Osteoblast (primary cell): Measurements from ENCODE around the gene ACACB. TPM values are rescaled to one million over a fixed set of nuclear protein-coding genes. Genes with fewer than 3 reads are reported as not detected.

Experiments used
- DNase-seq: peaks from one replicate; pipeline ENCODE4 v3.0.0; 2011; ENCODE audit warnings: low spot score, mixed read lengths; ENCODE audit not compliant: insufficient read length; ENCODE audit errors: missing footprints
- H2AFZ ChIP-seq: 2 replicates; pipeline ENCODE4 v1.6.0; 2011; ENCODE audit warnings: mild to moderate bottlenecking, low read length
- H3K27ac ChIP-seq: 2 replicates; pipeline ENCODE4 v1.5.1; 2011; ENCODE audit warnings: mild to moderate bottlenecking, low read depth, low read length, moderate library complexity
- H3K27me3 ChIP-seq: 2 replicates; pipeline ENCODE4 v1.6.0; 2012; ENCODE audit warnings: mild to moderate bottlenecking, control low read depth, inconsistent platforms, low read length, moderate library complexity; ENCODE audit not compliant: insufficient read depth
- H3K36me3 ChIP-seq: 2 replicates; pipeline ENCODE4 v1.5.1; 2011; ENCODE audit warnings: mild to moderate bottlenecking, low read length, control low read depth, moderate library complexity; ENCODE audit not compliant: insufficient read depth
- H3K4me1 ChIP-seq: 2 replicates; pipeline ENCODE4 v1.5.1; 2011; ENCODE audit warnings: mild to moderate bottlenecking, low read length, control low read depth, moderate library complexity; ENCODE audit not compliant: insufficient read depth
- H3K4me2 ChIP-seq: 2 replicates; pipeline ENCODE4 v1.6.0; 2011; ENCODE audit warnings: mild to moderate bottlenecking, low read length; ENCODE audit not compliant: insufficient read depth
- H3K4me3 ChIP-seq: fragments of 200-600 bp; sonication (generic); 3 replicates; pipeline ENCODE4 v1.5.1; 2012; ENCODE audit warnings: mild to moderate bottlenecking, low read length, inconsistent platforms; ENCODE audit not compliant: insufficient read depth
- H3K79me2 ChIP-seq: 2 replicates; pipeline ENCODE4 v1.6.0; 2012; ENCODE audit warnings: mild to moderate bottlenecking, low read length, control low read depth, inconsistent platforms; ENCODE audit not compliant: insufficient read depth
- H3K9me3 ChIP-seq: 2 replicates; pipeline ENCODE4 v1.5.1; 2011; ENCODE audit warnings: low read depth, low read length, control low read depth
- H4K20me1 ChIP-seq: 2 replicates; pipeline ENCODE4 v1.6.0; 2012; ENCODE audit warnings: mild to moderate bottlenecking, low read length, control low read depth; ENCODE audit not compliant: insufficient read depth
- total RNA-seq: library from RNA; depleted of rRNA; stranded (reverse); fragments of >200 nt; gene quantifications from 2 replicates; pipeline ENCODE4 v1.2.3, GENCODE V29; 2012
- TF ChIP-seq, protein P1 (sequence below): IDR thresholded peaks from 2 replicates; pipeline ENCODE4 v1.5.1; 2011; ENCODE audit warnings: mild to moderate bottlenecking, low read depth, low read length, moderate library complexity; ENCODE audit errors: extremely low read depth

ACACB gene
- total RNA-seq, 1 donor = 13.8 TPM

DNA sequence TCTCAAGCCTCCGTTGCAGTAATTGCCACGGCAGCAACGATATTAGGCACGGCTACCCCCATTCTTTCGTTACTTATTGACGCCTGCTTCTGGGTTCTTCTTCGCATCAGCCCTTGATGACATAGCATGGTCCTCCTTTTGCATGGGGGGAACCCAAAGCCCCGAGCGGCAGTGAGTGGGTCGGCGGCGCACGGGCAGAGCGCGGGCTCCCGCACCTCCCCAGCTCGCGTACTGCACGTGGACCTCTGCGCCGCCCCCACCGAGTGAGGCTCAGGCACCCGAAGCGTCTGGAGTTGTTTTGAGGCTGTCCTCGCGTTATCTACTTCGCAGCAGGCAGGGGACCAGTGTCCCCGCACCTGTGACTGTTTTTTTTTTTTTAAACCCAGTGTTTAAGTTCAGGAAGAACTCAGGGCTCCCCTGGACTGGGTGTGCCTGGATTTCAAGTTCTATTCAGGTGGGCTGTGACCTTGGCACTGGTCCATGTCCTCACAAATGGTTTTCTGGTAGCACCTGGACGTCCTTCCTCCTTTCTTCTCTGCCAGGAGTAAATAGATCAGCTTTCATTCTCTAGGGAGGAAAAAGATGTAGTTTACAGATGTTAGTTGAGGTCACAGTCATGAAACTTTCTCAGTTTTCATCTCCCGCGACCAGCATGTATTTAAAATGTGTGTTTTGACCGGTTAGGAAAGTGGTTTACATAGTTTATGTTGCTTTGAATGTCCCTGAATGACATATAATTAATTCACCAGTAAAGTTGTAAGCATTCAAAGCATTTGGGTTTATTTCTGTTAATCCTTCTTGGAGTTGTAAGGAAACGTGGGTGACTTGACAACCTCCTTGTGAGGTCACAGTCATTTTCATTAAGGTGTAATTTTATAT, 194.1 kb downstream of the ACACB start:
- no peak overlapping the region for H2AFZ ChIP-seq
- no peak overlapping the region for H3K27ac ChIP-seq
- H3K27me3 ChIP-seq = peaks cover 66% of the 10 kb centered on the region
- H3K4me3 ChIP-seq = no peak overlapping the region
- H3K4me2 ChIP-seq = no peak overlapping the region
- no peaks in the 10 kb centered on the region for H3K79me2 ChIP-seq
- no peaks in the 10 kb centered on the region for H3K9me3 ChIP-seq
- no peaks in the 10 kb centered on the region for H4K20me1 ChIP-seq
- DNase-seq = no peak
- TF ChIP-seq, protein P1, sequence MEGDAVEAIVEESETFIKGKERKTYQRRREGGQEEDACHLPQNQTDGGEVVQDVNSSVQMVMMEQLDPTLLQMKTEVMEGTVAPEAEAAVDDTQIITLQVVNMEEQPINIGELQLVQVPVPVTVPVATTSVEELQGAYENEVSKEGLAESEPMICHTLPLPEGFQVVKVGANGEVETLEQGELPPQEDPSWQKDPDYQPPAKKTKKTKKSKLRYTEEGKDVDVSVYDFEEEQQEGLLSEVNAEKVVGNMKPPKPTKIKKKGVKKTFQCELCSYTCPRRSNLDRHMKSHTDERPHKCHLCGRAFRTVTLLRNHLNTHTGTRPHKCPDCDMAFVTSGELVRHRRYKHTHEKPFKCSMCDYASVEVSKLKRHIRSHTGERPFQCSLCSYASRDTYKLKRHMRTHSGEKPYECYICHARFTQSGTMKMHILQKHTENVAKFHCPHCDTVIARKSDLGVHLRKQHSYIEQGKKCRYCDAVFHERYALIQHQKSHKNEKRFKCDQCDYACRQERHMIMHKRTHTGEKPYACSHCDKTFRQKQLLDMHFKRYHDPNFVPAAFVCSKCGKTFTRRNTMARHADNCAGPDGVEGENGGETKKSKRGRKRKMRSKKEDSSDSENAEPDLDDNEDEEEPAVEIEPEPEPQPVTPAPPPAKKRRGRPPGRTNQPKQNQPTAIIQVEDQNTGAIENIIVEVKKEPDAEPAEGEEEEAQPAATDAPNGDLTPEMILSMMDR = no peak
- no peaks in the 10 kb centered on the region for H3K4me1 ChIP-seq
- H3K36me3 ChIP-seq = no peaks in the 10 kb centered on the region

Other genes starting within 250 kb of the ACACB start
- not detected in 2 replicates for gene DAO, start 236.5 kb upstream of the ACACB start, total RNA-seq
- not detected in 2 replicates for gene SVOP, start 95.5 kb upstream of the ACACB start, total RNA-seq
- 10.1 and 15.6 TPM in 2 replicates for gene USP30, start 64.0 kb upstream of the ACACB start, total RNA-seq
- 22.4 and 25.0 TPM in 2 replicates for gene ALKBH2, start 23.1 kb upstream of the ACACB start, total RNA-seq
- 38.0 and 41.8 TPM in 2 replicates for gene UNG, start 19.0 kb upstream of the ACACB start, total RNA-seq
- gene FOXN4, start 192.7 kb downstream of the ACACB start, total RNA-seq = not detected in 2 replicates
- 1.5 TPM in 1 of 2 replicates, not detected in the other for gene MYO1H, start 231.3 kb downstream of the ACACB start, total RNA-seq